ENCODE measurements around the gene SH3D21.

SH3D21 gene

DNA sequence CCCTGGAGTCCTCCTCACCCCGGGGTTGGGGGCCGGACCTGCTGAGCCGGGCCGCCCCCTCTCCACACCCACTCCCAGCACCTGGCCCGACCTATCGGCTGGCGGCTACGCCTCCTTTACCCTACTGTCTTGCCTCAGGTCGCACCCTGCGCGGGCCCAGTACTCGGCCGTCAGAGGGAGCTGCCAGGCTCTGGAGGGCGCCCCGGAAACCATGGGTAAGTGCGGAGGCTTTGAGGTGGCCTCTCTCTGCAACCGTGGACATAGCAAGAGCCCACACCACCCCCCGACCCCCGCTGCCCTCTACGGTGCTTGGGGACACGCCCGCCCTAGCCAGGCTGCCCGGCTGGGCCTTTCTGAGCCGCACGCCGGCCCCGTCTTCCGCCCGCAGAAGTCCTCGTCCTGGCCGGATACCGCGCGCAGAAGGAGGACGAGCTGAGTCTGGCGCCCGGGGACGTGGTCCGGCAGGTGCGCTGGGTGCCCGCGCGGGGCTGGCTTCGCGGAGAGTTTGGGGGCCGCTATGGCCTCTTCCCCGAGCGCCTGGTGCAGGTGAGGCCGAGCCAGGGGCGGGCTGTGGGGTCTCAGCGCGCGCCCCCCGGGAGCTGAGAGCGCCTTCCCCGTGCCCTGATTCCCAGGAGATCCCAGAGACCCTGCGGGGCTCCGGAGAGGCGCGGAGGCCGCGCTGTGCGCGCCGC lies at the start of gene SH3D21:
SH3D21 (plus strand) TSS at position 159 of the 692 bp plus-strand sequence; CDS start at position 212, 53 bp downstream.
- DNase-seq: peak; percentile 28

DNA sequence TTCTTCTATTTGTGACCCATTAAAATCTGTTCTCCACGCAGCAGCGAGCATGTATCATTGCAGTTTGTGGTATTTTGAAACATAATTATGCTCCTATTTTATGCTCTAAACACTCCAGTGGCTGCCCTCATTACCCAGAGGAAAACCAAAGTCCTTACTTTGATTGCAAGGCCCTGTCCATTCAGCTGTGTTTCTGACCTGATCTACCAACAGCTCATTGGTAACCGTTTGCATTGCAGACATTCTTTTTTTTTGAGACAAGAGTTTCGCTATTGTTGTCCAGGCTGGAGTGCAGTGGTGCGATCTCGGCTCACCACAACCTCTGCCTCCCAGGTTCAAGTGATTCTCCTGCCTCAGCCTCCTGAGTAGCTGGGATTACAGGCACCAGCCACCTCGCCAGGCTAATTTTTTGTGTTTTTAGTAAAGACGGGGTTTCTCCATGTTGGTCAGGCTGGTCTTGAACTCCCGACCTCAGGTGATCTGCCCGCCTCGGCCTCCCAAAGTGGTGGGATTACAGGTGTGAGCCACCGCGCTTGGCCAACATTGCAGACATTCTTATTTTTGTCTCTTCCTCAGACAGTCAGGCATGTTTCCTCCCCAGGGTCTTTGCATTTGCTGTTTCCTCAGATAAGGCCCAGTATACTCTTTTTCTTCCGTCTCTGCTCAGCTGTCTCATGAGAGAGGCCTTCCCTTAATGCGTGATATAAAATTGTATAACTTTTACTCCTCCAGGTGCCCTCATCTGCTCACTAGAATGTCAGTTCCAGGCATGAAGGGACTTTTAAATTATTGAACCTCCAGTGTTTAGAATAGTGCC lies 49.4 kb upstream of the SH3D21 start:
- no peak for DNase-seq

DNA sequence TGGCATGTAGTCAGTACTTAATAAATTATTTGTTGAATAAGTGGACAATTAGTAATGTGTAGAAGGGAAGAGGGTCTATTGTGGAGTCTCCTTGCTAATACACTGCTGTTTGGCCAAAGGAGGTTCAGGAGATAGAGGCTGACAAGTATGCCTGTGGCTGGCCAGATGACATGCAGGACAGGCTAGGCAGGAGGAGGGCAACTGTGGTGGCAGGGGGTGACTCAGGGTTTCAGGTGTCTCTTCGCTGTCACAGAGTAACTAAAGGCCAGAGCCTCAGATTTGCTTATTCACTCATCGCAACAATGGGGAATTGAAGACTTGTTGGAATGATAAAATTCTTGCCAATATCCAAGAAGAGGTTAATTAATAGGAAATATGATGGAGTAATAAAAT lies 48.8 kb upstream of the SH3D21 start:
- no peak for DNase-seq

DNA sequence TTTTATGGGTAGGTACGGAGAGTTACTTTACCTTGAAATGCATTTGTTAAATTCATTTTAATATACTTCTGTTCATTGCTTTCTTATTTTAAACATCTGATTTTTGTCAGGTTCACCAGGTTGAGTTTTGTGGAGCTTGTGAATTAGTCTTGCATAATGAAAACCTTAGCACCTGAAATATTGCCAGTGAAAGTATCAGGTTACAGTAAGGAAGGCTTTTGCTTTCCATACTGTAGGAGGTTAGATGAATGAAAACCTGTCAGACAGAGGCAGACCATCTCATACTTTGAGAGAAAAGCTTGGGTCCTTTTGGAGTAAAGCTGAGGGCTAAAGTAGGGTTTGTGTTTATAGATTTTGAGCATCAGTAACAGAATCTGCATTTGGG lies 47.2 kb upstream of the SH3D21 start:
- no peak for DNase-seq

DNA sequence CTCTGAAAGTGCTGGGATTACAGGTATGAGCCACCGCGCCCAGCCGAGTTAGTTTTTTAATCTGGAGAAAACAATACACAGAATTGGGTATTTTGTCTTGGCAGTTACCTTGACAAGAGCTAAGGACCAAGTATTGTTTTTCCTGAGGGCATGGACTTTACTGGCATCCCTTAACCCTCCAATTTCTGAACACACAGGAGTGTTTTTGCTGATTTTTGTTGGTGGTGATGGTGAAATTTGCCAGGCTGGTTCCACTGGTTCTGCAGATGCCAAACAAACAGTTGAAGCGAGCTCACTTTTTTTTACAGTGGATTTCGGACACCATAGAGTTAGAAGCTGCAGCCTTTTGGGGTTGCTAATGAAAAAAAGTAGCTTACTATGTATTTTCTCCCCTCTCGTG lies 37.2 kb upstream of the SH3D21 start:
- no peak for DNase-seq

DNA sequence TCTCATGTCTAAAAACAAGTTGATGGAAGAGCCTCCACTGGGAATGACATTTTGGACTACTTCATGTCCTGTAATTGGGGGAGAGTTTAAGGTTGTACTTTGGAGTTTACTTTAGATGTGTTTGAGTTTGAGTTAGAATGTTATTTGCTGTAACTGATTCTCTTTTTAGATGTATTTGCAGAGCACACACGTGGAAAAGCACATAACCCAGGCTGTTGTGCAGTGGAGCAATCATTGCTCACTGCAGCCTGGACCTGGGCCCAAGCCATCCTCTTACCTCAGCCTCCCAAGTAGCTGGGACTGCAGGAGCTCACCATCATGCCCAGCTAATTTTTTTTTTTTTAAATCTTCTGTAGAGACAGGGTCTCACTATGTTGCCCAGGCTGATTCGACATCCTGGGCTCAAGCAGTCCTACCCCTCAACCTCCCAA lies 36.7 kb upstream of the SH3D21 start:
- no peak for DNase-seq

DNA sequence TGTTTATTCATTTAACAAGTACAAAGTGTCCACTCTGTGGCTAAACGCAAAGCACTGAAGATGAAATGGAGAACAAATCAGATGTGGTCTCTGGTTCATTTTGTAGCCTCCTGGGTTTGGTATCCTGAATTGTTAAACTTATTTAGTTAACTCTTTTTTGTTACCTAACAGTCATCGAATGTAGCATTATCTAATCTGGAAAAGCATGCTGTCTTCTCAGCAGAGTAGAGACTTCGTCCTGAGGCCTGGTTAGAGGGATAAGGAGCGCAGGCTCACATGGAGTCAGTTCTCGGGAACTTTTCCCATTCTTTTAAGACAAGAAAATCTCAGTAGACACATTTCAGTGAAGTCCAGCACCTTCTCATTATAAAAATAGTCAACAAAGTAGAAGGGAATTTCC lies 33.1 kb upstream of the SH3D21 start:
- DNase-seq: no peak

DNA sequence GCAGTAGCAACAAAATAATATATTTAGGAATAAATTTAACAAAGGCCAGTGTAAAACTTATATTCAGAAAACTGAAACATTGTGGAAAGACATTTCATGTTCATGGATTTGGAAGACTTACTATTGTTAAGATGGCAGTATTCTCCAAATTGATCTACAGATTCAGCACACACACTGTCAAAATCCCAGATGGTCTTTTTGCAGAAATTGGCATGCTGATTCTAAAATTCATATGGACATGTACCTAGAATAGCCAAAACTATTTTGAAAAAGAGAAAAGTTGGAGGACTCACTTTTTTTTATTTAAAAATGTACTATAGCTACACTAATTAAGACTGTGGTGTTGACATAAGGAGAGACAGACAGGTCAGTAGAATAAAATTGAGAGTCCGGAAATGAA lies 32.0 kb upstream of the SH3D21 start:
- no peak for DNase-seq

DNA sequence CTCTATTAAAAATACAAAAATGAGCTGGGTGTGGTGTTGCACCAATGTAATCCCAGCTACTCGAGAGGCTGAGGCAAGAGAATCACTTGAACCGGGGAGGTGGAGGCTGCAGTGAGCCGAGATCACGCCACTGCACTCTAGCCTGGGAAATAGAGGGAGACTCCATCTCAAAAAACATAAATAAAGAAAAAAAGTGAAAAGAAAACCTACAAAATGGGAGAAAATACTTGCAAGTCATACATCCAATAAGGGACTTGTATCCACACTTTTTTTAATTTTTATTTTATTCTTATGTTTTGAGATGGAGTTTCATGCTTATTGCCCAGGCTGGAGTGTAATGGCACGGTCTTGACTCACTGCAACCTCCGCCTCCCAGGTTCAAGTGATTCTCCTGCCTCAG lies 29.5 kb upstream of the SH3D21 start:
- DNase-seq: no peak

DNA sequence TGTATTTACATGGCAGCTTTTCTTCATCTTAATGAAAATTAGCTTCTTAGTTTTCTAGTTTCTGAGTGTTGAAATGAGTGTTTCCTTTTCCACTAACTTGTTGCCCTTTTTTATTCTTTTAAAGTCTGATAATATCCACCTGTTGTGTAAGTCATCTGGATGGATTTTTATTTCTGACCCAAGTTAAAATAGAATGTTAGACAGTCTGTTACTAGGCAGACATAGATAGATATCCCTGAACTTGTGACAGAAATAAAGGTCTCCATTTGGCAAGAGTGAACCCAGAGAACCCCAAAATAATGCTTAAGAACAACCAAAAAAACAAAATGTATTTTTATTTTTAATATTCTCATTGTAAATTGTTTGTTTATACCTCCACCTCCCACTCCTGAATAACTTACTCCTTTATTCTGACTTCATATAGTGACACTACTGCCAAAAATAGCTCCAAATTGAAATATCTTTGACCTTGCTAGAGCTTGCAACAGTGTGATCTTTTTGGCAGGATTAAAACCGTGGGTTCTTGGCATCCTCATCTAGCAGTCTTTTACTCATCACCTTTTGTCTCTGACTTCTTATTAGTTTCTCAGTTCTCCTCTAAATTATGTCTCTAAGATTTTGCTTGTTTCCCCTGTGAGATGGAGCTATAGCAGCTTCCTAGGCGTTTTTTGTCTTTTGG lies 26.9 kb upstream of the SH3D21 start:
- peak; percentile 47 for DNase-seq

DNA sequence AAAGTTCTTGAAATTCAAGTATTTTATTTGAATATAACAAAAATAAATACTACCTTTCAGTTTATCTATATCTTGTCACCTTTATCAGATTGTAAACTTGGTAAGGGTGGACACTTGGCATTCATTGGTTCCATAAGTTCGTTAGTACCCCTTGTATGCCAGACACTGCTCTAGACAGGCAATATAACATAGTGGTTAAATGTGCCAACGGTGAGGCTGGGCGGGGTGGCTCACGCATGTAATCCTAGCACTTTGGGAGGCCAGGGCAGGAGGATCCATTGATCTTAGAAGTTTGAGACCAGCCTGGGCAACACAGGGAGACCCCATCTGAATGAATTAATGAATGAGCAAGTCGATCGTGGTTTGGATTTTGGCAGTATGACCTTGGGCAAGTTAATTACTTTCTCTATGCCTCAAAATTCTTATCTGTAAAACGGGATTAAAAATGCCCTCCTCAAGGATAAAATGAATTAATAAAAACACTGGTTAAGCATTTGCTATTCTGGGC lies 26.3 kb upstream of the SH3D21 start:
- DNase-seq: no peak

DNA sequence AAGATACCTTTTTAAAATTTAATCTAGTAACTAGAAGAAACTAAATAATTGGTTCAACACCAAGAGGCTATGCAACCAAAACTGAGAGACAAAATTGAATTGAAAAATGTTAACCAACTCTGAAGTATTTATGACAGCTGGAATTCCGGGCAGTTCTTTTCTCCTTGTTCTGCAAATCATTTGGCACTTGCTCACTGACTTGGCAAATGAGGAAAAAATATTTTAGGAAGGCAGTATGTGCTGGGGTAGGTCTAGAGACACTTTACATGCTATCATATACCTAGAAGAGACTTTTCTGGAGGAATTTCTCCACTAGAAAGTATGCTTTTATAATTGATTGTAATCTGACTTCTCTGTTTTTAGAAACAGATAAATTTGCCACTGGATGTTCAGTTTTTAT lies 22.1 kb upstream of the SH3D21 start:
- DNase-seq: no peak

DNA sequence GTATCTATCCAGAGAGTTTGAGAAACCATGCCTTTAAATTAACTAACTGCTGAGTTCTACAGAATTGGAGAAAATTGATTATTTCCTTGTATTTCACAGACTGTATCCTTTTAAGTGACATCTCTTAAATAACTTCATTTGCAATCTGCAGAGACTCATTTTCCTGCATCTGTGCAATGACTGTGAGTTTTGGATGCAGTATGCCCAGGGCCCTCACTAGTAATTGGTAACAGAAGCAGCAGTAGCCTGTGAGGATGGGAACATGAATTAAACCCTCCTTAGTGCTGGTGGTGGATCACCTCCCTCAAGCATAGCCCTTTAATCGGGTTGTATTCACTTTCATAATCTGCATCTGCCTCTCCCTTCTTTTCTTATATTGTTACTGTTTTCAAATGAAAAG lies 21.7 kb upstream of the SH3D21 start:
- DNase-seq: no peak

DNA sequence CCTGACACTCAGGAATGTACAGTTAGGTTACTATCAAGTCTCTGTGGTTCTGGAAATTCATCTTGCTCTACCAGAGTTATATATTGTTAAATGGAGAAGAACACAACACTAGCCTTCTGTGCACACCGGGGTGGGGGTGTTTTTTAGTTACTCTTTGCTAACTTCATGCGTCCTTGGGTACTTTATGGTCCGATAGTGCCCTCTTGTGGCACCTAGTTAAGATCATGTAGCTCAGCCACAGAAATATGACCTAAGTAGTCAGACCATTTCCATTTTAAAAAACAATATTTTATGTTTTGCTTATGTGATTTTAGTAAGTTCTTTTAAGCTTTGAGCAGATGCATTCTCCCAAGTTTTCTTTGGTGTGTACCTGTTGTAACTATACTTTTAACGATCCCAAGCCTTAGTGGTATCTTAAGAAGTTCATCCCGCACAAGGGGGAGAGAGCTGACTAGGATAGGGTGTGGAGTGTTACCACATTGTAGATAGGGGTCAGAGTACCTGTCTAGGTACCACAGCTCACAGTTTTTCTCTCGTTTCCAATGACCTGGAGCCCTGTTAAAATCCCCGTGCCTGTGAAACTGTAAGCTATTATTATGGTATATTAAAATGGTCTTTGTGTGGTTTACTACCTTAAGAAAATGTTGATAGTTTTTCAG lies 20.6 kb upstream of the SH3D21 start:
- DNase-seq: peak; percentile 82

DNA sequence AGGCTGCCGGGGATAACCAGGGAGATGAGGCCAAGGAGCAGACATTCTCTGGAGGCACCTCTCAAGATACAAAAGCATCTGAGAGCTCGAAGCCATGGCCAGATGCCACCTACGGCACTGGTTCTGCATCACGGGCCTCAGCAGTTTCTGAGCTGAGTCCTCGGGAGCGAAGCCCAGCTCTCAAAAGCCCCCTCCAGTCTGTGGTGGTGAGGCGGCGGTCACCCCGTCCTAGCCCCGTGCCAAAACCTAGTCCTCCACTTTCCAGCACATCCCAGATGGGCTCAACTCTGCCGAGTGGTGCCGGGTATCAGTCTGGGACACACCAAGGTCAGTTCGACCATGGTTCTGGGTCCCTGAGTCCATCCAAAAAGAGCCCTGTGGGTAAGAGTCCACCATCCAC lies 19.4 kb upstream of the SH3D21 start:
- no peak for DNase-seq

DNA sequence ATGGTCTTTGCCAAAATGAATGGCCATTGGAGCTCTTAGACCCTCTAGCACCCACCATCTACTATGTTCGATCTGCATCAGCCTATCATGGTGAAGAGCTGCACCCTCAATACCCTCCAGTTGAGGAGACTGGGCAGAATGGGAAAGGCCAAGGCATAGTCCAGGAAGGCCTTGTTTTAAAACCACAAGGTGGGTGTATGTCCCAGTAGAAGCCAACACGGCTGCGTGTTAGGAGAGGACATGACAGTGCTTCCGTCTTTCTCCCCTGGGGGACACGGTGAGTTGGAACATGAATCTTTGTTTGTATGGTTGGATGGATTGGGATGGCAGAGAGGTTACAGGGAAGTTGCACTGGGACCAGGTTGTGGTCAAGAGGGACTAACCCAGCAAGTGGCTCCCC lies 18.6 kb upstream of the SH3D21 start:
- no peak for DNase-seq

DNA sequence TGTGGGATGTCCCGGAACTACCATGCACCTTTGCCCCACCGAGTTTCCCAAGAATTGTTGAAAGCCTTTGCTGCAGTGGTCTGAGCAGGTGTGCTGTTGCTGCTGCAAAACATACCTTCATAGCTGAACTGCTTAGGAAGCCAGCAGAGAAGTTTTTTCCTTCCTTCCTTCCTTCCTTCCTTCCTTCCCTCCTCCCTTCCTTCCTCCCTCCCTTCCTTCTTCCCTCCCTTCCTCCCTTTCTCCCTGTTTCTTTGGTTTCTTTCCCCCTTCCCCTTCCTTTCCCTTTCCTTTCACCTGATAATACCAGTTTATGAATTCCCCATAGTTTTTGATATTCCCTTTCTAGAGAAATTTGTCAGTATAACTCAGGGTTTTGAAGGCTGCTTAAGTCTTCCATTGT lies 10.8 kb upstream of the SH3D21 start:
- no peak for DNase-seq

DNA sequence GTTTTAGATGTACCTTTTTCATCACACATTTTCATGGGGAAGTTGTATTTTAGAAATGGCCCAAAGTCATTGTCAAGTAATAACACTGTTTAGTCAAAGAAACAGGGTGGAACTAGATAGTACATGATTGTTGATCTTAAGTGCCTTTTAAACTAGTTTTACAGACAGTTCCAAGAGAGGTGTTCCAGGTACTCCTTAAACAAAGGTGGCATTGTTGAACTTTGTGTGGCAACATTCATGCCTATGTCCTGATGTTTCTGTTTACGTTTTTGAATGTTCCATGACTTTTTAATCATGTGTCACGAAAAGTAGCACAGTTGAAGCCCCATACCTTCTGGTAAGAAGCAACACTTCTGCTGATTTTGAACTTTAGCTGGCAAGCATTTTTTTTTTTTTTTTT lies 9.1 kb upstream of the SH3D21 start:
- no peak for DNase-seq

DNA sequence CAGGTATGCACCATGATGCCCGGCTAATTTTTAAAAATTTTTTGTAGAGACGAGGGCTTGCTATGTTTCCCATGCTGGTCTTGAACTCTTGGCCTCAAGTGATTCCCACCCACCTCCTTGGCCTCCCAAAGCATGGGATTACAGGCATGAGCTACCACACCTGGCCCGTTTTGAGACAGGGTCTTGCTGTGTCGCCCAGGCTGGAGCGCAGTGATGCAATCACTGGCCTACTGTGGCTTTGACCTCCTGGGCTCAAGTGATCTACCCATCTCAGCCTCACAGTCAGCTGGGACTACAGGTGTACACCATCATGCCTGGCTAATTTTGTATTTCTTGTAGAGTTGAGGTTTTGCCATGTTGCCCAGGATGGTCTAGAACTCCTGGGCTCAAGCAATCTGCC lies 7.5 kb upstream of the SH3D21 start:
- no peak for DNase-seq

DNA sequence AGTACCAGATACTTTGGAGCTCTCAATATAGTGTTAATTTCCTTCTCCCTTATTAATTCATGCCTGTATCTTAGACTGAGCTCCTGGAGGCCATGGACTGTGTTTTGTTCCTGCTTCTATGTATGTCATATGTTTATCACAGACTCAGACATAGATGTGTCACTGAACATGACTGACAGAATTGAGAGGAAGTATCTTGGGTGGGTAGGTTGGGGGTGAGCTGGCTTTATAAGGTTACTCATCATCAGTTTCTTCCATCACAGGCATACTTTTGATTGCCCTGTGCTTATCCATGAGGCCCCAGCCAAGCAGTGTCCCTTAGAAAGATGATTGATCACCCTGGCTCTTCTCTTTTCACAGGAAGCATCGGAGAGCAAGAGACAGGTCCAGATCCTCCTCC lies 5.6 kb upstream of the SH3D21 start:
- peak; percentile 41 for DNase-seq

DNA sequence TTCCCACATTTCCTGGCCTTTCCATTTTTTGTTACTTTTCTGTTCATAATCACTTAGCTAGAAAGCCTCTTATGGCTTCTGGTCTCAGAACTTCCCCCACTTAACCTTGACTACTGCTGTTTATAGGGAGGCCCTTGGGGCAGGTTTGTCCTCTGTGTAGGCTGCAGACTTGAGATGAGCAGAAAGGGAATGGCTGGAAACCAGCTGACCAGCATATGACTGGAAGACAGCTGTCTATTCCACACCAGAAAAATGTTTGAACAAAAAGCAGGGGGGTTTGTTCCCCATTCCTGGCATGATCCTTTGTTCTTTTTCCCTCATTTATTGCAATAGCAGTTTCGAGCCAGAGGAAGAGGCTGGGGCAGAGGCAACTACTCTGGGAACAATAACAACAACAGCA lies 4.9 kb upstream of the SH3D21 start:
- DNase-seq: no peak

DNA sequence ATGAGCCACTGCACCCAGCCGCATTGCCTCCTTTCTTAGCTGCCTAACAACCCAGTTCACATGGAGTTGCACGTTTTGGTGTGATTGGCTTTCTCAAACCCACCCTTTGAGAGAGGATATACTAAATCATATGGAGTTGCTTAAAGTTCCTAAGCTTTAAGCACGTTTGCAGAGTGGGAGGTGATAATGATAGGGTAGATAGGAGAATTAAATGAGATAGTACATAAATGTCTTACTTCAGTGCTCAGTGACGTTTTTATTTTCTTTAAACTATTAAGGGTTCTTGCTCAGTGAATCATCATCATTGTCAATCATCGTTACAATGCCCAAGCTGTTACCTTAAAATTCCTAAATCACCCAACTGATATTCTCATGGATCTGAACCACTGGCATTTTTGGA lies 2.9 kb upstream of the SH3D21 start:
- no peak for DNase-seq

DNA sequence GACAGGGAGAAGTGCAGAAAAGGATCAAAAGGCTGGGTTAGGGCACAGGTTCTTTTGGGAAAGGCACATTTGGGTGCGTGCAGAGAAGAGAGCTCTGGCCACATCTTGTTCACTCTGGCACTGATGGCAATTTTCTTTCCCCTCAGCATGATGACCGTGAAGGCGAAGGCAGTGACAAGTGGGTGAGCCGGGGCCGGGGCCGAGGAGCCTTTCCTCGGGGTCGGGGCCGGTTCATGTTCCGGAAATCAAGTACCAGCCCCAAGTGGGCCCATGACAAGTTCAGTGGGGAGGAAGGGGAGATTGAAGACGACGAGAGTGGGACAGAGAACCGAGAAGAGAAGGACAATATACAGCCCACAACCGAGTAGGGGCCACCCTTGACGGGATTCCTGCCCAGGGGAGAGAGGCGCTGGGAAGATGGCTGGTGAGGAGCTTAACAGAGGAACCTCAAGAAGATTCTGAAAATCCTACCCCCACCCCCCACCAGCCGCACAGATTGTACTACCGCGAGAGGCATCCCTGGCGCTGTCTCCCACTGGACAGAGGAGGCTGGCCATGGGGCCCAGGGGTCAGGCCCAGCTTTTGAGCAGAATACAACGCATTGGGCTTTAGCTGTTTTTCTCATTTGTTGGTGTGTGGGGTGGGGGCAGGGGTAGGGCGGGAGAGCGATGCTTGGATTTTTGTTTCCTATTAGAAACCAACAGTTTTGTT lies 2.4 kb upstream of the SH3D21 start:
- no peak for DNase-seq

Measured in fibroblast of skin of right biceps (primary cell).